GM12891 (cell line): ENCODE results near the gene GTF3C2.

Experiments used
- POLR2A ChIP-seq: IDR thresholded peaks from 2 replicates; pipeline ENCODE4 v1.6.1; 2011; ENCODE audit warnings: low read depth, low read length, control low read depth
- POLR2AphosphoS5 ChIP-seq: IDR thresholded peaks from 2 replicates; pipeline ENCODE4 v1.6.1; 2011; ENCODE audit warnings: low read depth, low read length, control low read depth
- TAF1 ChIP-seq: IDR thresholded peaks from 2 replicates; pipeline ENCODE4 v1.6.1; 2011; ENCODE audit warnings: low read depth, low read length, control low read depth

GRCh38 chr2:27315122-27315521 lies 41.4 kb downstream of the GTF3C2 start:
- TF ChIP-seq POLR2AphosphoS5 (no peak), POLR2A (no peak), TAF1 (no peak)
